Cerebellar cortex (tissue), 1 donor: ENCODE measurements around the gene PTPRM.

Experiments used
- DNase-seq: peaks from one replicate; pipeline ENCODE4 v3.0.0-alpha.2; 2015; ENCODE audit warnings: low spot score

The PTPRM gene

GRCh38 chr18:7671105-7671504, 104.0 kb downstream of the PTPRM start:
- DNase-seq: no peak

GRCh38 chr18:7676253-7676873, 109.2 kb downstream of the PTPRM start:
- DNase-seq: no peak

- no peak for DNase-seq
Measured at GRCh38 chr18:7677001-7677400, 109.9 kb downstream of the PTPRM start.

GRCh38 chr18:7677424-7677823, 110.3 kb downstream of the PTPRM start:
- DNase-seq: no peak

GRCh38 chr18:7678389-7678788, 111.3 kb downstream of the PTPRM start:
- DNase-seq: no peak

- no peak for DNase-seq
Measured at GRCh38 chr18:7678801-7679200, 111.7 kb downstream of the PTPRM start.

GRCh38 chr18:7681298-7681697, 114.2 kb downstream of the PTPRM start:
- no peak for DNase-seq

- no peak for DNase-seq
Measured at GRCh38 chr18:7682321-7682720, 115.2 kb downstream of the PTPRM start.

- no peak for DNase-seq
Measured at GRCh38 chr18:7683753-7684152, 116.6 kb downstream of the PTPRM start.

GRCh38 chr18:7684357-7684756, 117.2 kb downstream of the PTPRM start:
- no peak for DNase-seq

- DNase-seq: no peak
Measured at GRCh38 chr18:7684966-7685365, 117.8 kb downstream of the PTPRM start.

- DNase-seq: no peak
Measured at GRCh38 chr18:7686278-7686677, 119.2 kb downstream of the PTPRM start.

- DNase-seq: no peak
Measured at GRCh38 chr18:7688580-7688979, 121.5 kb downstream of the PTPRM start.

GRCh38 chr18:7691206-7691605, 124.1 kb downstream of the PTPRM start:
- no peak for DNase-seq

GRCh38 chr18:7696780-7697179, 129.7 kb downstream of the PTPRM start:
- DNase-seq: no peak

- no peak for DNase-seq
Measured at GRCh38 chr18:7697306-7697705, 130.2 kb downstream of the PTPRM start.

GRCh38 chr18:7711495-7711894, 144.4 kb downstream of the PTPRM start:
- DNase-seq: no peak

GRCh38 chr18:7720395-7720794, 153.3 kb downstream of the PTPRM start:
- no peak for DNase-seq

- no peak for DNase-seq
Measured at GRCh38 chr18:7721532-7721931, 154.4 kb downstream of the PTPRM start.

- no peak for DNase-seq
Measured at GRCh38 chr18:7722955-7723354, 155.8 kb downstream of the PTPRM start.

GRCh38 chr18:7723558-7723957, 156.4 kb downstream of the PTPRM start:
- DNase-seq: no peak

GRCh38 chr18:7725473-7725872, 158.4 kb downstream of the PTPRM start:
- no peak for DNase-seq

GRCh38 chr18:7725897-7726296, 158.8 kb downstream of the PTPRM start:
- no peak for DNase-seq

GRCh38 chr18:7726522-7726921, 159.4 kb downstream of the PTPRM start:
- DNase-seq: no peak
